Uterus (tissue), 4 donors: Measurements from ENCODE around the gene PLEKHH1. TPM values are rescaled to one million over a fixed set of nuclear protein-coding genes. Genes with fewer than 3 reads are reported as not detected.

ENCODE experiments used
- DNase-seq, 2 donors: peaks; one replicate each; pipeline ENCODE4 v3.0.0-alpha.2; 2019 to 2020
- H3K27ac ChIP-seq, 2 donors: fragments of 200-600 bp; sonication (generic); 1 replicate in 1 of 2; 2 replicates in 1 of 2; pipeline ENCODE4 v1.5.1; 2016 to 2018
- H3K27me3 ChIP-seq, 2 donors: fragments of 200-600 bp; sonication (generic); one replicate each; pipeline ENCODE4 v1.5.1; 2018 to 2019; ENCODE audit warnings: control low read depth in 1 of 2
- H3K36me3 ChIP-seq, 2 donors: fragments of 200-600 bp; sonication (generic); one replicate each; pipeline ENCODE4 v1.5.1; 2019; ENCODE audit warnings: control low read depth in 1 of 2
- H3K4me1 ChIP-seq, 2 donors: fragments of 200-600 bp; sonication (generic); one replicate each; pipeline ENCODE4 v1.5.1; 2018 to 2019; ENCODE audit warnings: control low read depth in 1 of 2
- H3K4me3 ChIP-seq, 2 donors: fragments of 200-600 bp; sonication (generic); 1 replicate in 1 of 2; 2 replicates in 1 of 2; pipeline ENCODE4 v1.5.1; 2018 to 2019; ENCODE audit warnings: mild to moderate bottlenecking in 1 of 2
- H3K9me3 ChIP-seq, 2 donors: fragments of 200-600 bp; sonication (generic); one replicate each; pipeline ENCODE4 v1.5.1; 2019; ENCODE audit warnings: control low read depth in 1 of 2
- CTCF ChIP-seq, 4 experiments: fragments of 200-600 bp in 2 of 4; fragments of 450-650 bp in 2 of 4; sonication (generic) in 2 of 4; IDR thresholded peaks; one replicate each; pipeline ENCODE4 v1.5.1; 2016 to 2019; ENCODE audit warnings: antibody characterized with exemption in 4 of 4, mild to moderate bottlenecking in 2 of 4, moderate library complexity in 1 of 4
- POLR2A ChIP-seq, 2 donors: fragments of 450-650 bp; IDR thresholded peaks; one replicate each; pipeline ENCODE4 v1.6.1; 2016; ENCODE audit warnings: antibody characterized with exemption in 2 of 2, mild to moderate bottlenecking in 1 of 2, moderate library complexity in 1 of 2
- intact Hi-C: fragments of 100-400 bp; cut with DNase I; formaldehyde crosslinking; loops from one replicate; pipeline ENCODE4 v1.15.1; 2023; ENCODE audit warnings: low total_unique reads
- total RNA-seq, 4 donors: library from RNA; depleted of rRNA in 3 of 4; stranded (reverse); fragments of >200 nt in 3 of 4; gene quantifications; one replicate each; pipeline versions ENCODE4 v1.1.0 to v1.2.4, GENCODE V29; 2014 to 2023
- donor health status: DM: yes; HTN: yes; CAD: no.

The PLEKHH1 gene
- total RNA-seq, 4 donors from 2014 or later, result 0.29 to 8.0 (median 4.9) TPM

GRCh38 chr14:67559639-67560038, 26.5 kb downstream of the PLEKHH1 start:
- no peak overlapping the region for H3K4me3 ChIP-seq
- H3K27ac ChIP-seq, result no peak overlapping the region
- intact Hi-C loops, result no loop called here
- H3K9me3 ChIP-seq, result no peaks in the 10 kb centered on the region
- TF ChIP-seq POLR2A (IDR thresholded peaks at IDR 0.05) (no peak), CTCF (IDR thresholded peaks at IDR 0.05) (no peak)
- no peaks in the 10 kb centered on the region for H3K4me1 ChIP-seq
- no peak for DNase-seq
- no peaks in the 10 kb centered on the region for H3K27me3 ChIP-seq
- H3K36me3 ChIP-seq, result no peaks in the 10 kb centered on the region

- TF ChIP-seq POLR2A (IDR thresholded peaks at IDR 0.05) (no peak), CTCF (IDR thresholded peaks at IDR 0.05) (no peak)
- no peak for DNase-seq
- Histone ChIP-seq H3K27me3 (no peaks in the 10 kb centered on the region), H3K36me3 (no peaks in the 10 kb centered on the region), H3K4me1 (no peaks in the 10 kb centered on the region), H3K9me3 (no peaks in the 10 kb centered on the region), H3K4me3 (no peak overlapping the region), H3K27ac (no peak overlapping the region)
- intact Hi-C loops, result no loop called here
These were observed 29.1 kb downstream of the PLEKHH1 start for GRCh38 chr14:67562025-67562775.

GRCh38 chr14:67562776-67563150, 29.7 kb downstream of the PLEKHH1 start:
- intact Hi-C loops, result no loop called here
- DNase-seq, result no peak
- H3K27ac ChIP-seq, result no peak overlapping the region

GRCh38 chr14:67564236-67564635, 31.1 kb downstream of the PLEKHH1 start:
- no peak for DNase-seq
- Histone ChIP-seq H3K9me3 (no peaks in the 10 kb centered on the region), H3K27me3 (no peaks in the 10 kb centered on the region), H3K36me3 (no peaks in the 10 kb centered on the region), H3K4me1 (no peaks in the 10 kb centered on the region), H3K27ac (no peak overlapping the region), H3K4me3 (no peak overlapping the region)
- intact Hi-C loops, result no loop called here
- TF ChIP-seq POLR2A (IDR thresholded peaks at IDR 0.05) (no peak), CTCF (IDR thresholded peaks at IDR 0.05) (no peak)

More at GRCh38 chr14:67562776-67563150, 29.7 kb downstream of the PLEKHH1 start:
- no peaks in the 10 kb centered on the region for H3K9me3 ChIP-seq
- no peak overlapping the region for H3K4me3 ChIP-seq
- no peaks in the 10 kb centered on the region for H3K36me3 ChIP-seq
- no peak for TF ChIP-seq CTCF (IDR thresholded peaks at IDR 0.05)
- no peak for TF ChIP-seq POLR2A (IDR thresholded peaks at IDR 0.05)
- no peaks in the 10 kb centered on the region for H3K27me3 ChIP-seq
- H3K4me1 ChIP-seq, result no peaks in the 10 kb centered on the region

GRCh38 chr14:67566908-67567307, 33.8 kb downstream of the PLEKHH1 start:
- H3K36me3 ChIP-seq, result no peaks in the 10 kb centered on the region
- no peak overlapping the region for H3K27ac ChIP-seq
- H3K4me3 ChIP-seq, result no peak overlapping the region
- intact Hi-C loops, result no loop called here
- no peaks in the 10 kb centered on the region for H3K27me3 ChIP-seq
- H3K9me3 ChIP-seq, result no peaks in the 10 kb centered on the region
- no peak for TF ChIP-seq CTCF (IDR thresholded peaks at IDR 0.05)
- DNase-seq, result no peak
- no peaks in the 10 kb centered on the region for H3K4me1 ChIP-seq
